Heart left ventricle (tissue), 13 donors: ENCODE data around the gene SLIT1.

Experiments
- POLR2A ChIP-seq, 2 donors: fragments of 450-650 bp; IDR thresholded peaks; one replicate each; pipeline ENCODE4 v1.6.1; 2017; ENCODE audit warnings: antibody characterized with exemption in 2 of 2, mild to moderate bottlenecking in 2 of 2, moderate library complexity in 2 of 2
- TF ChIP-seq, protein P1 (sequence below), 12 donors: fragments of 200-600 bp; sonication (generic) in 4 of 12; IDR thresholded peaks; one replicate each; pipeline versions ENCODE4 v1.5.0 to v1.8.0; 2018 to 2022; ENCODE audit warnings: antibody characterized with exemption in 12 of 12, mild to moderate bottlenecking in 5 of 12
- donor health status: ischemic (EF 13 %, LVEDD 7.1; RV severe dilation, severe dysfunction).
- donor health status: DM: no; HTN: yes; CAD: no.
- donor health status: DM: no; HTN: no; CAD: no.
- donor health status: ischemic (EF 25% LVEDD 6.9; RV normal size, moderate dysfunction).
- donor health status: ischemic (EF 25% LVEDD 5.7; RV mildly dilated, moderate dysfunction).
- donor health status: ischemic (EF 35%, LVEDD 5.7; RV mildly dilated, moderate dysfunction).
- donor health status: nonischemic (EF 11% LVEDD 7.7; RV severe dilation, severe dysfunction).
- donor health status: DM: yes; HTN: yes; CAD: no.
- donor health status: PGD.
- donor health status: ischemic (EF 29% LVEDD 5.4; RV normal size, mild dysfunction).
- donor health status: nonischemic (EF 23%, LVEDD 6.1; RV moderate dilation, normal function).

DNA sequence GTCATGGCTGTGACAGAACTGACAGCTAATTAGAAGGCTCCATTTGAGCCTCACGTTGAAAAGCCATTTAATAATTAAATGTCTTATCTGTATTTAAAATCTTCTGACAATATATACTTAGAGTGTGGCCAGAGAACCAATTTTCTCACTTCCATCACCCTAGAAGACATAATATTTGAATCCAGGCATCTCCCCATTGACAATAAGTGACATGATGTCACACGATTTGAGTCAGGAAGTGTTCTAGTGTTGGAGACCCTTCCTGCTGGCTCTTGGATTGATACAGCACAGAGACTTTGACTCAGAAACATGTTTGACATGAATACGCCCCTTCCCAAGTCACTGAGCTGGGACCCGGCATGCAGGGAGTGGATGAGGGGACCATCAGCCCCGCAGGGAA is 85.9 kb downstream of the SLIT1 start:
- TF ChIP-seq, protein P1, sequence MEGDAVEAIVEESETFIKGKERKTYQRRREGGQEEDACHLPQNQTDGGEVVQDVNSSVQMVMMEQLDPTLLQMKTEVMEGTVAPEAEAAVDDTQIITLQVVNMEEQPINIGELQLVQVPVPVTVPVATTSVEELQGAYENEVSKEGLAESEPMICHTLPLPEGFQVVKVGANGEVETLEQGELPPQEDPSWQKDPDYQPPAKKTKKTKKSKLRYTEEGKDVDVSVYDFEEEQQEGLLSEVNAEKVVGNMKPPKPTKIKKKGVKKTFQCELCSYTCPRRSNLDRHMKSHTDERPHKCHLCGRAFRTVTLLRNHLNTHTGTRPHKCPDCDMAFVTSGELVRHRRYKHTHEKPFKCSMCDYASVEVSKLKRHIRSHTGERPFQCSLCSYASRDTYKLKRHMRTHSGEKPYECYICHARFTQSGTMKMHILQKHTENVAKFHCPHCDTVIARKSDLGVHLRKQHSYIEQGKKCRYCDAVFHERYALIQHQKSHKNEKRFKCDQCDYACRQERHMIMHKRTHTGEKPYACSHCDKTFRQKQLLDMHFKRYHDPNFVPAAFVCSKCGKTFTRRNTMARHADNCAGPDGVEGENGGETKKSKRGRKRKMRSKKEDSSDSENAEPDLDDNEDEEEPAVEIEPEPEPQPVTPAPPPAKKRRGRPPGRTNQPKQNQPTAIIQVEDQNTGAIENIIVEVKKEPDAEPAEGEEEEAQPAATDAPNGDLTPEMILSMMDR (IDR thresholded peaks at IDR 0.05): no peak
- TF ChIP-seq POLR2A (IDR thresholded peaks at IDR 0.05): no peak
